IMR-90 (cell line): ENCODE data around the gene MAB21L4. TPM values are rescaled to one million over a fixed set of nuclear protein-coding genes. Genes with fewer than 3 reads are reported as not detected.

Experiments
- ATAC-seq: fragments of 200-7000 bp; cut with Tn5 transposase; 2 replicates; pipeline ENCODE4 v1.9.1; 2020; ENCODE audit warnings: low read depth, mild to moderate bottlenecking, moderate library complexity
- BruUV-seq: library from RNA; stranded (reverse); fragments of 400-500 nt; replicated peaks from 2 replicates; lab custom pipeline; 2021; lab: Mats Ljungman, UMichigan
- CTCF ChIA-PET: fragments of 300-600 bp; formaldehyde crosslinking; extraction: SDS; loops from one replicate; lab custom pipeline; 2021; ENCODE audit warnings: antibody characterized with exemption; lab: Yijun Ruan, JAX
- POLR2A ChIA-PET: fragments of 300-600 bp; sonication (Branson Sonifier 250); formaldehyde crosslinking; loops from one replicate; lab custom pipeline; 2022; ENCODE audit warnings: antibody characterized with exemption; ENCODE audit not compliant: unreplicated experiment; lab: Charles Lee
- DNase-seq: peaks from one replicate; pipeline ENCODE4 v3.0.0; 2013
- H2AFZ ChIP-seq: replicated peaks from 2 replicates; pipeline ENCODE3; 2013; ENCODE audit warnings: low read length, mild to moderate bottlenecking; ENCODE audit not compliant: poor library complexity
- H2AK5ac ChIP-seq: 2 replicates; pipeline ENCODE4 v1.6.1; 2013; ENCODE audit warnings: low read depth, low read length, inconsistent platforms
- H2AK9ac ChIP-seq: replicated peaks from 2 replicates; pipeline ENCODE3; 2013; ENCODE audit warnings: mild to moderate bottlenecking, low read depth, low read length, moderate library complexity; ENCODE audit not compliant: poor library complexity
- H2BK120ac ChIP-seq: 2 replicates; pipeline ENCODE4 v1.6.1; 2013; ENCODE audit warnings: low read depth, low read length, inconsistent platforms
- H2BK15ac ChIP-seq: 3 replicates; pipeline ENCODE4 v1.6.1; 2013; ENCODE audit warnings: low read depth, low read length, inconsistent platforms
- H2BK20ac ChIP-seq: 2 replicates; pipeline ENCODE4 v1.6.1; 2013; ENCODE audit warnings: low read depth, mild to moderate bottlenecking, inconsistent platforms, low read length, moderate library complexity
- H2BK5ac ChIP-seq: 2 replicates; pipeline ENCODE4 v1.6.1; 2013; ENCODE audit warnings: mild to moderate bottlenecking, low read depth, low read length, inconsistent platforms; ENCODE audit not compliant: poor library complexity, severe bottlenecking
- H3K14ac ChIP-seq: replicated peaks from 2 replicates; pipeline ENCODE4 v1.6.1; 2013; ENCODE audit warnings: low read depth, low read length, inconsistent platforms
- H3K18ac ChIP-seq: 2 replicates; pipeline ENCODE4 v1.6.1; 2013; ENCODE audit warnings: low read depth, low read length, control low read depth
- H3K23ac ChIP-seq: 2 replicates; pipeline ENCODE4 v1.6.1; 2013; ENCODE audit warnings: low read depth, low read length, inconsistent platforms
- H3K27ac ChIP-seq: 2 replicates; pipeline ENCODE4 v1.5.1; 2013; ENCODE audit warnings: mild to moderate bottlenecking, control low read depth, low read length; ENCODE audit not compliant: insufficient read depth
- H3K27me3 ChIP-seq: 2 replicates; pipeline ENCODE4 v1.6.1; 2013; ENCODE audit warnings: low read length; ENCODE audit not compliant: control insufficient read depth, insufficient read depth
- H3K36me3 ChIP-seq: 2 replicates; pipeline ENCODE4 v1.6.1; 2013; ENCODE audit warnings: low read length, mixed read lengths; ENCODE audit not compliant: control insufficient read depth, insufficient read depth
- H3K4ac ChIP-seq: 2 replicates; pipeline ENCODE4 v1.6.1; 2013; ENCODE audit warnings: low read depth, low read length, inconsistent platforms
- H3K4me1 ChIP-seq: 2 replicates; pipeline ENCODE4 v1.6.1; 2013; ENCODE audit warnings: low read length, mixed read lengths; ENCODE audit not compliant: control insufficient read depth, insufficient read depth
- H3K4me2 ChIP-seq: 2 replicates; pipeline ENCODE4 v1.6.1; 2013; ENCODE audit warnings: low read depth, mild to moderate bottlenecking, control low read depth, low read length, moderate library complexity
- H3K4me3 ChIP-seq: 2 replicates; pipeline ENCODE4 v1.5.1; 2013; ENCODE audit warnings: low read depth, mild to moderate bottlenecking, control low read depth, low read length, moderate library complexity; ENCODE audit not compliant: insufficient read depth
- H3K56ac ChIP-seq: 2 replicates; pipeline ENCODE4 v1.6.1; 2013; ENCODE audit warnings: low read length, inconsistent platforms; ENCODE audit not compliant: insufficient read depth; ENCODE audit errors: extremely low read depth
- H3K79me1 ChIP-seq, 2 experiments: 2 replicates each; pipeline ENCODE4 v1.6.1; 2013; ENCODE audit warnings: low read length in 2 of 2, inconsistent platforms in 1 of 2, low read depth in 1 of 2
- H3K9ac ChIP-seq: 2 replicates; pipeline ENCODE4 v1.6.1; 2013; ENCODE audit warnings: low read depth, low read length, control low read depth
- H3K9me1 ChIP-seq: 2 replicates; pipeline ENCODE4 v1.6.1; 2013; ENCODE audit warnings: low read length, inconsistent platforms; ENCODE audit not compliant: insufficient read depth
- H3K9me3 ChIP-seq: 2 replicates; pipeline ENCODE4 v1.6.1; 2013; ENCODE audit warnings: low read length; ENCODE audit not compliant: control insufficient read depth, insufficient read depth
- H4K20me1 ChIP-seq: 2 replicates; pipeline ENCODE4 v1.6.1; 2013; ENCODE audit warnings: low read length, inconsistent platforms; ENCODE audit not compliant: insufficient read depth
- H4K5ac ChIP-seq: 2 replicates; pipeline ENCODE4 v1.6.1; 2013; ENCODE audit warnings: mild to moderate bottlenecking, low read depth, low read length, control low read depth
- H4K8ac ChIP-seq, 2 experiments: 2 replicates each; pipeline ENCODE4 v1.6.1; 2013; ENCODE audit warnings: low read depth in 2 of 2, low read length in 2 of 2, control low read depth in 1 of 2, inconsistent platforms in 1 of 2
- H4K91ac ChIP-seq: 2 replicates; pipeline ENCODE4 v1.6.1; 2013; ENCODE audit warnings: low read depth, low read length, inconsistent platforms; ENCODE audit not compliant: insufficient read depth
- BHLHE40 ChIP-seq: fragments of 150-350 bp; IDR thresholded peaks from 2 replicates; pipeline ENCODE4 v1.6.1; 2016; ENCODE audit warnings: mild to moderate bottlenecking, low read depth, low read length
- CEBPB ChIP-seq: IDR thresholded peaks from 2 replicates; pipeline ENCODE4 v1.6.1; 2012; ENCODE audit warnings: low read depth, low read length, improper control_type of control experiment
- CHD1 ChIP-seq: IDR thresholded peaks from 2 replicates; pipeline ENCODE4 v1.6.1; 2012; ENCODE audit warnings: low read depth, low read length, improper control_type of control experiment
- FOS ChIP-seq: fragments of 150-350 bp; IDR thresholded peaks from 2 replicates; pipeline ENCODE4 v1.6.1; 2016; ENCODE audit warnings: low read depth, low read length
- MAFK ChIP-seq: IDR thresholded peaks from 2 replicates; pipeline ENCODE4 v1.6.1; 2012; ENCODE audit warnings: low read depth, low read length, improper control_type of control experiment
- MAZ ChIP-seq: IDR thresholded peaks from 2 replicates; pipeline ENCODE4 v1.6.1; 2012; ENCODE audit warnings: low read depth, mild to moderate bottlenecking, low read length, improper control_type of control experiment, moderate library complexity, borderline replicate concordance
- MXI1 ChIP-seq: IDR thresholded peaks from 2 replicates; pipeline ENCODE4 v1.6.1; 2012; ENCODE audit warnings: low read depth, mild to moderate bottlenecking, low read length, moderate library complexity, borderline replicate concordance
- NFE2L2 ChIP-seq: fragments of 150-350 bp; IDR thresholded peaks from 2 replicates; pipeline ENCODE4 v1.6.1; 2016; ENCODE audit warnings: low read depth, mild to moderate bottlenecking, low read length
- RAD21 ChIP-seq: IDR thresholded peaks from 2 replicates; pipeline ENCODE4 v1.6.1; 2012; ENCODE audit warnings: low read length, improper control_type of control experiment
- RFX5 ChIP-seq: IDR thresholded peaks from 2 replicates; pipeline ENCODE4 v1.8.0; 2012; ENCODE audit warnings: low read depth, mild to moderate bottlenecking, low read length, moderate library complexity
- SMC3 ChIP-seq: fragments of 150-350 bp; IDR thresholded peaks from 2 replicates; pipeline ENCODE4 v1.6.1; 2016; ENCODE audit warnings: low read depth, mild to moderate bottlenecking, antibody characterized with exemption, low read length, moderate library complexity
- WGBS, 2 experiments: methylation state at CpG; one replicate each; pipeline versions ENCODE4 v1.1.5 to v1.1.7; 2013; ENCODE audit warnings: missing lambda C conversion rate in 2 of 2; ENCODE audit not compliant: insufficient read length in 1 of 2; ENCODE audit errors: extremely low coverage in 2 of 2; 5-methylcytosine and 5-hydroxymethylcytosine counted together
- dilution Hi-C: fragments of 300-500 bp; cut with HindIII; formaldehyde crosslinking; loops from one replicate; pipeline ENCODE4 v1.14.3; 2018; ENCODE audit warnings: low sequenced_read_pairs; ENCODE audit not compliant: unreplicated experiment
- in situ Hi-C: fragments of 300-500 bp; cut with MboI; formaldehyde crosslinking; loops from 3 replicates; pipeline ENCODE4 v1.14.3; 2019; ENCODE audit warnings: low sequenced_read_pairs, inconsistent platforms, mixed read lengths
- intact Hi-C: fragments of 100-400 bp; cut with micrococcal nuclease; formaldehyde crosslinking; loops from 2 replicates; pipeline ENCODE4 v1.10.0; 2022
- polyA plus RNA-seq, 3 experiments: library from polyadenylated mRNA; depleted of rRNA; stranded (reverse); fragments of >200 nt; gene quantifications; 2 replicates each; pipeline ENCODE4 v1.2.3, GENCODE V29; 2012; ENCODE audit warnings: low replicate concordance in 1 of 3
- total RNA-seq: library from RNA; depleted of rRNA; stranded (reverse); fragments of >200 nt; gene quantifications from 2 replicates; pipeline ENCODE4 v1.2.3, GENCODE V29; 2012
- TF ChIP-seq, protein P1 (sequence below): conservative IDR thresholded peaks from 2 replicates; pipeline ENCODE4 v1.5.1; 2012; ENCODE audit warnings: mild to moderate bottlenecking, low read depth, low read length, improper control_type of control experiment
- TF ChIP-seq, protein P2 (sequence below): fragments of 150-350 bp; IDR thresholded peaks from 2 replicates; pipeline ENCODE4 v1.6.1; 2016; ENCODE audit warnings: low read depth, mild to moderate bottlenecking, low read length, moderate library complexity, borderline replicate concordance

Gene MAB21L4
- total and polyA plus RNA-seq, 2 of the 4 experiments (the other 2 are of a cell fraction): not detected

DNA sequence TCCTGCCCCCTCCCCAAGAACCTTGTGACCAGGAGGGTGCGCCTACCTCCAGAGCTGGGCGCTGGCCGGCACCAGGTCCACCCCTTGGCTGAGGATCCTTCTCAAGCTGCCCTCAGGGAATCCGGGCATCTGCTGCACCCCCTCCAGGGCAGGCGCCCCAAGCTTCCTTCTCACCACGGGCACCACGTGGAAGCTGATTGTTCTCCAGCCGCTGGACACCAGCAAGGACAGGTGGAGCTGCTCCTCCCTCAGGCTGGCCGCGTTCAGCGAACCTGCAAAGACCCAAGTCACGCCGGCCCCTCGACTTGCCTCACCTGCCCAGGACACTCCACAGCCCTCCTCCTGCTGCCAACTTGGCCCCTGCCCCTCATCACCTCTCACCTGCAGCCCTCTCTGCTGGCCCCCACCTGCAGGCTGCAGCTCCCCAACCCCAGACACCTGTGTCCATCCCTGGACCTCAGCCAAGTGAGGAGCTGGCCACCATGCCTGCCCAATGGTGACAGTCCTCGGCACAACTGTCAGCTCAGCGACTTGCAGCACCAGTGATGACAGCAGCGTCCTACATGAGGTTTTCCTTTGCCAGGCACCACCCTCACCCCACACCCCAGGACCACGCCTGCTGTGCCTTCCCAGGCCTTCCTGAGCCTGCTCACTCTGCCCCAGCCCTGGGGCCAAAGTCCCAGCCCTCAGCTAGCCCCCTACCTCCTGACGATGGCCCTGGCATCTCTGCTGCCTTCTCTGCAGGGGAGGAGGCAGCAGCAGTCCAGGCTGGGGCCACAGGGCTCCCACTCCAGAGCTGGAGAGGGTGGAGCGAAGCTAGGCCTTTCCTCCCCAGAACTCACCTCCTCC is 4.2 kb downstream of the MAB21L4 start:
- ATAC-seq (no peak), DNase-seq (no peak)
- no peak overlapping the region for H3K14ac ChIP-seq
- dilution Hi-C loops (no loop called here), in situ Hi-C loops (no loop called here), intact Hi-C loops (no loop called here)
- CTCF ChIA-PET: no interaction called here
- POLR2A ChIA-PET: no interaction called here
- no peak overlapping the region for H4K91ac ChIP-seq
- no TSS peak for BruUV-seq
- H2BK120ac ChIP-seq: no peak overlapping the region
- H3K27ac ChIP-seq: no peak overlapping the region
- no peaks in the 10 kb centered on the region for H3K79me1 ChIP-seq
- no peak overlapping the region for H2AK9ac ChIP-seq
- no peak overlapping the region for H3K18ac ChIP-seq
- no peak overlapping the region for H3K23ac ChIP-seq
- no peak overlapping the region for H4K8ac ChIP-seq
- no peak overlapping the region for H3K4me2 ChIP-seq
- H2BK20ac ChIP-seq: no peak overlapping the region
- peaks cover 4% of the 10 kb centered on the region; the same call in 1 of the 2 replicates for H3K27me3 ChIP-seq
- no peak overlapping the region for H2BK15ac ChIP-seq
- H3K56ac ChIP-seq: no peak overlapping the region
- H4K20me1 ChIP-seq: no peaks in the 10 kb centered on the region
- H4K5ac ChIP-seq: no peak overlapping the region
- no peak overlapping the region for H2BK5ac ChIP-seq
- no peaks in the 10 kb centered on the region for H3K9me1 ChIP-seq
- H3K9me3 ChIP-seq: no peaks in the 10 kb centered on the region
- 82% methylated on average over 6 of the region's 20 CpGs; no CpG with 5 or more reads in 1 of the 2 experiments for WGBS, 2 experiments
- no peaks in the 10 kb centered on the region; the same call in 1 of the 2 replicates for H3K4me1 ChIP-seq
- H2AK5ac ChIP-seq: no peak overlapping the region
- no peaks in the 10 kb centered on the region for H3K36me3 ChIP-seq
- no peak for TF ChIP-seq RAD21
- no peak for TF ChIP-seq BHLHE40
- TF ChIP-seq, protein P1, sequence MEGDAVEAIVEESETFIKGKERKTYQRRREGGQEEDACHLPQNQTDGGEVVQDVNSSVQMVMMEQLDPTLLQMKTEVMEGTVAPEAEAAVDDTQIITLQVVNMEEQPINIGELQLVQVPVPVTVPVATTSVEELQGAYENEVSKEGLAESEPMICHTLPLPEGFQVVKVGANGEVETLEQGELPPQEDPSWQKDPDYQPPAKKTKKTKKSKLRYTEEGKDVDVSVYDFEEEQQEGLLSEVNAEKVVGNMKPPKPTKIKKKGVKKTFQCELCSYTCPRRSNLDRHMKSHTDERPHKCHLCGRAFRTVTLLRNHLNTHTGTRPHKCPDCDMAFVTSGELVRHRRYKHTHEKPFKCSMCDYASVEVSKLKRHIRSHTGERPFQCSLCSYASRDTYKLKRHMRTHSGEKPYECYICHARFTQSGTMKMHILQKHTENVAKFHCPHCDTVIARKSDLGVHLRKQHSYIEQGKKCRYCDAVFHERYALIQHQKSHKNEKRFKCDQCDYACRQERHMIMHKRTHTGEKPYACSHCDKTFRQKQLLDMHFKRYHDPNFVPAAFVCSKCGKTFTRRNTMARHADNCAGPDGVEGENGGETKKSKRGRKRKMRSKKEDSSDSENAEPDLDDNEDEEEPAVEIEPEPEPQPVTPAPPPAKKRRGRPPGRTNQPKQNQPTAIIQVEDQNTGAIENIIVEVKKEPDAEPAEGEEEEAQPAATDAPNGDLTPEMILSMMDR: no peak
- TF ChIP-seq, protein P2, sequence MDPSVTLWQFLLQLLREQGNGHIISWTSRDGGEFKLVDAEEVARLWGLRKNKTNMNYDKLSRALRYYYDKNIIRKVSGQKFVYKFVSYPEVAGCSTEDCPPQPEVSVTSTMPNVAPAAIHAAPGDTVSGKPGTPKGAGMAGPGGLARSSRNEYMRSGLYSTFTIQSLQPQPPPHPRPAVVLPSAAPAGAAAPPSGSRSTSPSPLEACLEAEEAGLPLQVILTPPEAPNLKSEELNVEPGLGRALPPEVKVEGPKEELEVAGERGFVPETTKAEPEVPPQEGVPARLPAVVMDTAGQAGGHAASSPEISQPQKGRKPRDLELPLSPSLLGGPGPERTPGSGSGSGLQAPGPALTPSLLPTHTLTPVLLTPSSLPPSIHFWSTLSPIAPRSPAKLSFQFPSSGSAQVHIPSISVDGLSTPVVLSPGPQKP: no peak
- TF ChIP-seq RFX5: no peak
- TF ChIP-seq SMC3: no peak
- no peak for TF ChIP-seq MXI1
- TF ChIP-seq FOS: no peak
- TF ChIP-seq CHD1: no peak
- no peak for TF ChIP-seq MAFK
- TF ChIP-seq NFE2L2: no peak
- TF ChIP-seq CEBPB: no peak
- TF ChIP-seq MAZ: no peak
- H3K9ac ChIP-seq: no peak overlapping the region
- H2AFZ ChIP-seq: no peak overlapping the region
- H3K4me3 ChIP-seq: no peak overlapping the region
- no peak overlapping the region for H3K4ac ChIP-seq
